Natural killer cell (primary cell): ENCODE results near the gene RITA1. TPM values are rescaled to one million over a fixed set of nuclear protein-coding genes. Genes with fewer than 3 reads are reported as not detected.

Source experiments
- ATAC-seq, 3 donors: fragments of 150-1000 bp in 2 of 3; fragments of 200-7000 bp in 1 of 3; cut with Tn5 transposase; 1 replicate in 1 of 3; 2 replicates in 2 of 3; pipeline ENCODE4 v1.10.0; 2021; ENCODE audit warnings: mild to moderate bottlenecking in 2 of 3, moderate library complexity in 2 of 3
- DNase-seq, 2 donors: peaks; one replicate each; pipeline versions ENCODE4 v3.0.0 to v3.0.0-alpha.2; 2013 to 2021; ENCODE audit warnings: mixed read lengths in 1 of 2
- H3K27ac ChIP-seq: one replicate; pipeline ENCODE4 v1.5.1; 2013; ENCODE audit warnings: mild to moderate bottlenecking, low read length
- H3K27me3 ChIP-seq: one replicate; pipeline ENCODE4 v1.6.1; 2013; ENCODE audit warnings: low read length; ENCODE audit not compliant: control insufficient read depth, insufficient read depth
- H3K36me3 ChIP-seq: one replicate; pipeline ENCODE4 v1.6.1; 2013; ENCODE audit warnings: low read length; ENCODE audit not compliant: control insufficient read depth, insufficient read depth
- H3K4me1 ChIP-seq: one replicate; pipeline ENCODE4 v1.6.1; 2013; ENCODE audit warnings: low read length; ENCODE audit not compliant: control insufficient read depth, insufficient read depth
- H3K4me3 ChIP-seq: one replicate; pipeline ENCODE4 v1.5.1; 2013; ENCODE audit warnings: low read length
- H3K9me3 ChIP-seq: one replicate; pipeline ENCODE4 v1.6.1; 2013; ENCODE audit warnings: low read length; ENCODE audit not compliant: control insufficient read depth, insufficient read depth
- H3K27ac Mint-ChIP-seq, 2 donors: one replicate each; pipeline ENCODE4 v1.8.0; 2022; ENCODE audit warnings: mild to moderate bottlenecking in 2 of 2, mixed read lengths in 2 of 2, moderate library complexity in 1 of 2
- H3K27me3 Mint-ChIP-seq, 2 donors: one replicate each; pipeline ENCODE4 v1.8.0; 2022; ENCODE audit warnings: low read depth in 2 of 2, mixed read lengths in 2 of 2
- H3K36me3 Mint-ChIP-seq: one replicate; pipeline ENCODE4 v1.8.0; 2022; ENCODE audit warnings: mixed read lengths
- H3K4me1 Mint-ChIP-seq, 2 donors: one replicate each; pipeline ENCODE4 v1.8.0; 2022; ENCODE audit warnings: mixed read lengths in 2 of 2
- H3K4me3 Mint-ChIP-seq: one replicate; pipeline ENCODE4 v1.8.0; 2022; ENCODE audit warnings: mild to moderate bottlenecking, moderate library complexity, mixed read lengths
- H3K9me3 Mint-ChIP-seq, 2 donors: one replicate each; pipeline ENCODE4 v1.8.0; 2022; ENCODE audit warnings: mixed read lengths in 2 of 2
- WGBS: methylation state at CpG from one replicate; pipeline ENCODE4 v1.1.7; 2013; ENCODE audit warnings: missing lambda C conversion rate; ENCODE audit not compliant: insufficient coverage; 5-methylcytosine and 5-hydroxymethylcytosine counted together
- intact Hi-C: fragments of 100-400 bp; cut with micrococcal nuclease; formaldehyde crosslinking; loops from one replicate; pipeline ENCODE4 v1.14.2; 2022
- total RNA-seq, 4 donors: library from RNA; stranded (reverse); fragments of 120-200 nt in 1 of 4; gene quantifications; one replicate each; pipeline versions ENCODE4 v1.2.3 to v1.2.4, GENCODE V29; 2013 to 2022
- TF ChIP-seq, protein P1 (sequence below): fragments of 200-600 bp; IDR thresholded peaks from one replicate; pipeline ENCODE4 v1.8.0; 2022; ENCODE audit warnings: antibody characterized with exemption

RITA1 gene
- total RNA-seq, 3 donors from 2014 or later (not counting 1 experiment from before 2014, with no cell fraction given) = 7.7 to 13.8 (median 12.0) TPM

DNA sequence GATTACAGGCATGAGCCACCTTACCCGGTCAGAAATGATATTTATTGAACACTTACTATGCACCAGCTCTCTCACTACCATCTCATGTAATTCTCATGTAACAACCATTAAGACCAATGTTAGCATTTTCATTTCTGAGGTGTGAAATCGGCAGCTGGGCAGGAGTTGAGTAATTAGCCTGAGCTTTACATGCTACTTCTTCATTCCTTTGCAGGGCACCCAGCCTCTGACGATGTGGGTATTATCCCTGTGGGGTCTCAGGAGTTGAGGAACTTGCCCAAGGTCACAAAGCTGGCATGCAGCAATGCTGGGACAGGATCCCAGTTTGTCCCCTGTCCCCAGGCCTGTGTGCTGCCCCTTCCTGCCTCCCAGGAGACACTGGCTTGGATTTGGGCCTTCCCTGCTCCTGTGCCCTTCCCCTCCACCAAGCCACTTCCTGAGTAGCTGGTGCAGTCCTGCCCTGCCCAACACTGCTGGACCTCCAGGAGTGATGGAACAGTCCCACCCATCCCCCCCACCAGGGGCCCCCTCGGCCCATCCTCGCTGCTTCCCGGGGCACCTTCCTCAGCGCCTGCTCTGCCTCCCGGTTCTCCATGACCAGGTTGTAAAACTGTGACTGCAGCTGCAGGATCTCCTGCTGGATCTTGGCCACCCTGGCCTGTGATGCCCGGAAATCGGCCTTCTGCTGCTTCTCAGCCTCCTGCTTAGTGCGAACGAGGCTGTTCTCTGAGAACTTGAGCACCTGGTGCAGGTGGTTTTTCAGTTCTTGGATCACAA lies 14.7 kb downstream of the RITA1 start:
- Histone ChIP-seq H3K27me3 (no peaks in the 10 kb centered on the region), H3K4me1 (peaks cover 10% of the 10 kb centered on the region), H3K36me3 (no peaks in the 10 kb centered on the region), H3K27ac (no peak overlapping the region), H3K9me3 (no peaks in the 10 kb centered on the region), H3K4me3 (no peak overlapping the region)
- H3K36me3 Mint-ChIP-seq = no peaks in the 10 kb centered on the region
- TF ChIP-seq, protein P1, sequence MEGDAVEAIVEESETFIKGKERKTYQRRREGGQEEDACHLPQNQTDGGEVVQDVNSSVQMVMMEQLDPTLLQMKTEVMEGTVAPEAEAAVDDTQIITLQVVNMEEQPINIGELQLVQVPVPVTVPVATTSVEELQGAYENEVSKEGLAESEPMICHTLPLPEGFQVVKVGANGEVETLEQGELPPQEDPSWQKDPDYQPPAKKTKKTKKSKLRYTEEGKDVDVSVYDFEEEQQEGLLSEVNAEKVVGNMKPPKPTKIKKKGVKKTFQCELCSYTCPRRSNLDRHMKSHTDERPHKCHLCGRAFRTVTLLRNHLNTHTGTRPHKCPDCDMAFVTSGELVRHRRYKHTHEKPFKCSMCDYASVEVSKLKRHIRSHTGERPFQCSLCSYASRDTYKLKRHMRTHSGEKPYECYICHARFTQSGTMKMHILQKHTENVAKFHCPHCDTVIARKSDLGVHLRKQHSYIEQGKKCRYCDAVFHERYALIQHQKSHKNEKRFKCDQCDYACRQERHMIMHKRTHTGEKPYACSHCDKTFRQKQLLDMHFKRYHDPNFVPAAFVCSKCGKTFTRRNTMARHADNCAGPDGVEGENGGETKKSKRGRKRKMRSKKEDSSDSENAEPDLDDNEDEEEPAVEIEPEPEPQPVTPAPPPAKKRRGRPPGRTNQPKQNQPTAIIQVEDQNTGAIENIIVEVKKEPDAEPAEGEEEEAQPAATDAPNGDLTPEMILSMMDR = no peak
- no peaks in the 10 kb centered on the region for H3K4me1 Mint-ChIP-seq
- no peaks in the 10 kb centered on the region for H3K27me3 Mint-ChIP-seq
- intact Hi-C loops = no loop called here
- 97% methylated on average over 12 of the region's 12 CpGs for WGBS
- H3K4me3 Mint-ChIP-seq = no peak overlapping the region
- no peaks in the 10 kb centered on the region for H3K9me3 Mint-ChIP-seq
- no peak overlapping the region for H3K27ac Mint-ChIP-seq
- no peak for DNase-seq
- ATAC-seq = no peak

DNA sequence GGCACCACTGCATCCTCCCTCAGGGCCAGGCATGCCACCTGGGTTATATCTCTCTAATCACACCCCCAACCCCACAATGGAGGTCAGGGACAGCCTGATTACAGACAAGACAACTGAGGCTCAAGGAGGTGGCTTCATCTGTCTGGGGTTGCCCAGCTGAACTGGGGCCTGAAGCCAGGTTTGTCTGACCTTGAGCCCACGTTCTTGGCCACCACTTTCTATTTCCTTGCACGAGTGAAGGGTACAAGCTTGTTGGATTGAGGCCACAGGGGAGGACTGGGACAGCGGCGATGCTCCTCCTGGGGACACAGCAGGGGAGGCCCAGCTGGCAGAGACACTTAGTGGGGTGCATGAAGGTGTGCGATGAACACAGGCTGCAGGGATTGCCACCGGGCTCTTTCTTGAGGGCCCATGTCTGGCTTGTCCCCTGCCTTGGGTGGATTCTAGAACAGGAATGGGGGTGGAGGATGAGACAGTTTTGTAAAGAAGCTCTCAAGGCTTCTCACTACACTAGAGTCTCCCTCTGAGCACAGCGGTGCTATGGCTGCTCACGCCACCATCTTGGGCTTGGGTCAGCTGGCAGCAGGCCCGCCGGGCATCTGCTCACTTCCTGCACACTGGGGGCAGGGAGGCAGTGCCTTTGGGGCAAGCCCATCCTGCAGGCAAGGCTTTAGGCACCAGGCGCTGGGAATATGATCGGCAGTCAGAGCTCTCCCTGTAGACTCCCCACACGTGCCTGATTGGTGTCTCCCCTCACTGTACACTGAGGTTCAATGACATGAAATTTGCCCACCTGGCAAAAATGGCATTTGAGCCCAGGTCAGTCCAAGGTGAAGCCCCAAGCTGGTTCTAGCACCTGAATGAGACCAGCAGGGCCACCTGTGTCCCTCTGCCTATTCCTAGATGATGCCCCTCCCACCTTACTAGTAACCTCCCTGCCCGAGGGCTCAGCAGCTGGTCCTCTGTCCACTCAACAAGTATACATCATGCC lies 16.0 kb downstream of the RITA1 start:
- 97% methylated on average over 14 of the region's 14 CpGs for WGBS
- Histone ChIP-seq H3K4me1 (peaks cover 10% of the 10 kb centered on the region), H3K36me3 (no peaks in the 10 kb centered on the region), H3K27me3 (no peaks in the 10 kb centered on the region), H3K9me3 (no peaks in the 10 kb centered on the region), H3K4me3 (no peak overlapping the region), H3K27ac (no peak overlapping the region)
- Mint-ChIP-seq H3K9me3 (no peaks in the 10 kb centered on the region), H3K4me3 (no peak overlapping the region), H3K4me1 (peaks cover 3 to 4% of the 10 kb centered on the region in 2 donors), H3K27ac (no peak overlapping the region), H3K27me3 (no peaks in the 10 kb centered on the region), H3K36me3 (no peaks in the 10 kb centered on the region)
- TF ChIP-seq, protein P1 = no peak
- intact Hi-C loops = no loop called here
- ATAC-seq (no peak), DNase-seq (no peak)

DNA sequence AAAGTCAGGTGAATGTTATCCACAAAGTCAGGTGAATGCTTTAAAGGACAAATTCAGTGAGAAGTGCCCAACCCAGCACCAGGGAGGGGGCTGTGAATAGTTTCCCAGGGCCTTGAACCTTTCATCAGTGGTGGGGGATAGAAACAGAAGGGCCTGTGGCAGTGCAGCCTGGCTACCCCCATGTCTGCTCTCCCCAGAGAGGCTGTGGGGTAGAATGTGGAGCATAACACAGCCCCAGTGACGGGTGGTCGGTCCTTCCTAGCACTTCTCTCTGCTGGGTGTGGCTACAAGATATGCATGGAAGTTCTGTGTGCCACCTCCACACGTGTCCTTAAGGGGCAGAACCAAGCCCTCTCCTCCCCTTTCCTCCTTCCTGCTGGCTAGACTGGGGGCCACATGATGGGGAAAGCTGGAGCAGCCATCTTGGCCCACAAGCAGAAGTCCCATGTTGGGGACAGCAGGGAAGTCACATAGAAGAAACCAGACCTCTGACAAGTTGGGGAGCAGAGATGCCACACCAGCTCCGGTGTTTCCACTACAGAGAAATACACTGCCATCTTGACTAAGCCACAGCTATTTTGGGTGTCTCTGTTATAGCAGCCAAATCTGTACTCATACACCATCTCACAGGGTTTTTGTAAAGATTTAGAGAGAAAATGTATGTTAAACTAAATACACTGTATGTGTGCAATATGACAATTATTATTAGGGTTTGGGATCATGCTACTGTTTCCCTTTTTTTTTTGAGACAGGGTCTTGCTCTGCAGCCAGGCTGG lies 17.0 kb downstream of the RITA1 start:
- Mint-ChIP-seq H3K27ac (no peak overlapping the region), H3K4me3 (no peak overlapping the region), H3K4me1 (peaks cover 8 to 9% of the 10 kb centered on the region in 2 donors), H3K27me3 (no peaks in the 10 kb centered on the region), H3K36me3 (no peaks in the 10 kb centered on the region), H3K9me3 (no peaks in the 10 kb centered on the region)
- Histone ChIP-seq H3K9me3 (no peaks in the 10 kb centered on the region), H3K27ac (no peak overlapping the region), H3K4me1 (peaks cover 5% of the 10 kb centered on the region), H3K27me3 (no peaks in the 10 kb centered on the region), H3K4me3 (no peak overlapping the region), H3K36me3 (no peaks in the 10 kb centered on the region)
- DNase-seq (no peak), ATAC-seq (no peak)
- 90% methylated on average over 4 of the region's 4 CpGs for WGBS
- TF ChIP-seq, protein P1 = no peak
- intact Hi-C loops = no loop called here
